Kidney (tissue), 14 donors: ENCODE data around the gene RAB39A. TPM values are rescaled to one million over a fixed set of nuclear protein-coding genes. Genes with fewer than 3 reads are reported as not detected.

Experiments
- DNase-seq, 5 donors: peaks; one replicate each; pipeline ENCODE4 v3.0.0-alpha.2; 2013 to 2020
- FAIRE-seq: peaks from 2 replicates; lab custom pipeline; 2012; peaks lifted over from hg19 to GRCh38; lab: Jason Lieb, UNC
- H3K27ac ChIP-seq, 2 donors: one replicate each; pipeline ENCODE4 v1.7.0; 2013; ENCODE audit warnings: low read depth in 2 of 2, low read length in 2 of 2, inconsistent platforms in 1 of 2
- H3K27me3 ChIP-seq: one replicate; pipeline ENCODE4 v1.7.1; 2013; ENCODE audit warnings: low read length, inconsistent platforms; ENCODE audit not compliant: control insufficient read depth, insufficient read depth
- H3K36me3 ChIP-seq, 3 donors: one replicate each; pipeline versions ENCODE4 v1.7.0 to v1.7.1; 2013; ENCODE audit warnings: low read length in 3 of 3, control low read depth in 1 of 3, inconsistent platforms in 1 of 3; ENCODE audit not compliant: insufficient read depth in 3 of 3, control insufficient read depth in 2 of 3
- H3K4me1 ChIP-seq, 3 donors: one replicate each; pipeline versions ENCODE4 v1.7.0 to v1.7.1; 2013; ENCODE audit warnings: low read length in 3 of 3, inconsistent platforms in 1 of 3, low read depth in 1 of 3; ENCODE audit not compliant: control insufficient read depth in 2 of 3, insufficient read depth in 2 of 3
- H3K4me3 ChIP-seq, 3 donors: one replicate each; pipeline versions ENCODE4 v1.7.0 to v1.8.1; 2013; ENCODE audit warnings: low read length in 3 of 3, control low read depth in 1 of 3, inconsistent platforms in 1 of 3
- H3K9ac ChIP-seq, 3 donors: one replicate each; pipeline versions ENCODE4 v1.7.0 to v1.7.1; 2013; ENCODE audit warnings: low read length in 3 of 3, control low read depth in 1 of 3, inconsistent platforms in 1 of 3
- H3K9me3 ChIP-seq, 3 donors: one replicate each; pipeline versions ENCODE4 v1.7.0 to v1.7.1; 2013; ENCODE audit warnings: low read length in 3 of 3, control low read depth in 1 of 3, inconsistent platforms in 1 of 3; ENCODE audit not compliant: control insufficient read depth in 2 of 3, insufficient read depth in 1 of 3
- CTCF ChIP-seq: IDR thresholded peaks from 3 replicates; pipeline ENCODE4 v1.5.1; 2012; ENCODE audit warnings: mild to moderate bottlenecking, moderate library complexity, borderline replicate concordance; ENCODE audit not compliant: insufficient read depth; ENCODE audit errors: extremely low read depth
- intact Hi-C: fragments of 100-400 bp; cut with DNase I; formaldehyde crosslinking; loops from one replicate; pipeline ENCODE4 v1.11.1; 2022
- polyA plus RNA-seq: library from polyadenylated mRNA; stranded (reverse); fragments of 350-450 nt; fragmentation: Illumina TruSeq; extraction: RNeasy Lipid Tissue Mini Kit (QIAGEN cat#74804); gene quantifications from one replicate; pipeline ENCODE4 v1.2.3, GENCODE V29; 2014; ENCODE audit warnings: low read depth, low replicate concordance; ENCODE audit not compliant: insufficient read depth
- total RNA-seq: library from RNA; stranded (reverse); fragmentation: NEBNext Ultra II Directional; extraction: Animal tissue kit (Norgen Biotek cat#: 25700); gene quantifications from one replicate; pipeline ENCODE4 v1.2.1, GENCODE V29; 2021
- donor health status: control.
- donor health status: control.
- donor health status: control.
- donor health status: control.
- donor health status: control.
- donor health status: DM: yes; HTN: yes; CAD: no.
- donor health status: Normal renal cell carcinoma (clear cell type).

The RAB39A gene
- total and polyA plus RNA-seq, 2 donors from 2014 or later, result 2.8 TPM; not detected in 1

GRCh38 chr11:107973641-107974040, 45.4 kb downstream of the RAB39A start:
- intact Hi-C loops, result no loop called here
- no peaks in the 10 kb centered on the region for H3K4me1 ChIP-seq
- no peak overlapping the region for H3K9ac ChIP-seq
- FAIRE-seq, result no peak
- no peak for DNase-seq
- no peaks in the 10 kb centered on the region for H3K36me3 ChIP-seq
- no peak overlapping the region for H3K27ac ChIP-seq
- TF ChIP-seq CTCF, result no peak
- H3K27me3 ChIP-seq, result no peaks in the 10 kb centered on the region
- H3K4me3 ChIP-seq, result no peak overlapping the region
- H3K9me3 ChIP-seq, result no peaks in the 10 kb centered on the region

DNA sequence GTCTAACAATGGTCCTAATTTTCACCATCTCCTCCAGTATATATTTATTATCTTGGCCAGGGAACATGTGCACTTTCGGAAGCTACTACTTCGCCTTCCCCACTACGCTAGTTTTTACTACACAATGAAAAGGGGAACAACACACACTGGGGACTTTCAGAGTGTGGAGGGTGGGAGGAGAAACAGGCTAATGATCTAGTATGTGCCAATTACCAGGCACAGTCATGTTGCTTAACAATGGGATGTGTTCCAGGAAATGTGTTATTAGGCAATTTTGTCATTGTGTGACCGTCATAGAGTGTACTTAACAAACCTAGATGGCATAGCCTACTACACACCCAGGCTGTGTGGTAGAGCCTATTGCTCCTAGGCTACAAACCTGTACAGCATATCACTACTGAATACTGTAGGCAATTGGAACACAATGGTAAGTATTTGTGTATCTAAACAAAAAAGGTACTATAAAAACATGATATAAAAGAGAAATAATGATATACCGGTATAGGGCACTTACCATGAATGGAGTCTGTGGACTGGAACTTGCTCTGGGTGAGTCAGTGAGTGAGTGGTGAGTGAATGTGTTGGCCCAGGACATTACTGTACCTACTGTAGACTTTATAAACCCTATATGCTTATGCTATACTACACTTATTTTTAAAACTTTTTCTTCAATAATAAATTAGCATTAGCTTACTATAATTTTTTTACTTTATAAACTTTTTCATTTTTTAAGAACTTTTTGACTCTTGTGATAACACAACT, 60.3 kb downstream of the RAB39A start:
- Histone ChIP-seq H3K9ac (no peak overlapping the region), H3K9me3 (no peaks in the 10 kb centered on the region), H3K36me3 (no peaks in the 10 kb centered on the region), H3K4me1 (no peaks in the 10 kb centered on the region), H3K27me3 (no peaks in the 10 kb centered on the region), H3K27ac (no peak overlapping the region), H3K4me3 (no peak overlapping the region)
- DNase-seq (no peak), FAIRE-seq (peak; percentile 98)
- no peak for TF ChIP-seq CTCF
- intact Hi-C loops, result no loop called here

DNA sequence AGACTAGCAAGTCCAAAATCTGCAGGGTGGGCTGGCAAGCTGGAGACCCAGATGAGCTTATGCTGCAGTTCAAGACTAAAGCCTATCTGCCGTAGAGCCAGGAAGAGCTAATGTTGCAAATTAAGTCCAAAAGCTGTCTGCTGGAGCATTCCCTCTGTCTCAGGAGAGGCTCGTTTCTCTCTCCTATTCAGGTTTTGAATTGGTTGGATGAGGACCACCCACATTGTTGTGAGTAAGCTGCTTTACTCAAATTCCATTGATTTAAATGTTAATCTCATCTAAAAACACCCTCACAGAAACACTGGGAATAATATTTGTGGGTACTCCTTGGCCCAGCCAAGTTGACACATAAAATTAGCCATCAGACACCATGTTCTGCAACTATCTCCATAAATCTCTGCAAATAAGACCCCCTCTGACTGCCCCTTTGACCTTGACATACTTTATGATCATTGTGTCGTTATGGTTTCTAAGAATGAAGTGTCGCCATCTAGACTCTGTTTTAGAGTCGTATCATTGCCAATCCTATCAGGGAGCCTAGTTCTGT, 63.7 kb downstream of the RAB39A start:
- DNase-seq (no peak), FAIRE-seq (no peak)
- H3K4me1 ChIP-seq, result no peaks in the 10 kb centered on the region
- no peak overlapping the region for H3K27ac ChIP-seq
- no peaks in the 10 kb centered on the region for H3K36me3 ChIP-seq
- no peak for TF ChIP-seq CTCF
- H3K9me3 ChIP-seq, result no peaks in the 10 kb centered on the region
- H3K9ac ChIP-seq, result no peak overlapping the region
- intact Hi-C loops, result no loop called here
- no peaks in the 10 kb centered on the region for H3K27me3 ChIP-seq
- H3K4me3 ChIP-seq, result no peak overlapping the region
